ENCODE measurements around the gene SLC43A2.
A peak's percentile ranks its signal among the peaks of the same experiment; 100 is the strongest.

SLC43A2 gene

DNA sequence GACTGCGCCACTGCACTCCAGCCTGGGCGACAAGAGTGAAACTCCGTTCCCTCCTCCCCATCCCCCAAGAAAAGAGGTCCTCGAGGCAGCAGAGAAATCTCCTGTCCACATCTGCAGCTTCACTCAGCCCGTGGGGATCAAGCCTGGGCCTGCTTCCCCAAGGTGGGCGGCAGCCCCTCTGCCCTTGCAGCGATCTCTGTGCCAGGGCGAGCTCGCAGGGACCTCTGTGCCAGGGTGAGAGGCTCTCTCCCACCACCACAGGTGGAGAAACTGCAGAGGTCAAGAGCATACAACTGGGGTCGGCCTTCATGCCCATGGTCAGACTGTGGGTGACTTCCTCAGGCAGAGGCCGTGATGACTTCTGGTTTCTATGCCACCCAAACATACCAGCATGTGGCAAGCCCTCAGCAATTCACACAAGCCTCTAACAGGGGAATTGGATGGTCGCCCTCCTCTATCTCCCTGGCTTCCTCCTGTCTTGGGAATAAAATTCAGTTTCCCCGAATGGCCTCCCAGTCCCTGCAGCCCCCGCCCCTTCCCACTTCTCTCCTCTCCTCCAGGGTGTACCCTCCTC, 5.5 kb downstream of the SLC43A2 start:
- no peak for DNase-seq (ENCODE audit: low spot score)

DNA sequence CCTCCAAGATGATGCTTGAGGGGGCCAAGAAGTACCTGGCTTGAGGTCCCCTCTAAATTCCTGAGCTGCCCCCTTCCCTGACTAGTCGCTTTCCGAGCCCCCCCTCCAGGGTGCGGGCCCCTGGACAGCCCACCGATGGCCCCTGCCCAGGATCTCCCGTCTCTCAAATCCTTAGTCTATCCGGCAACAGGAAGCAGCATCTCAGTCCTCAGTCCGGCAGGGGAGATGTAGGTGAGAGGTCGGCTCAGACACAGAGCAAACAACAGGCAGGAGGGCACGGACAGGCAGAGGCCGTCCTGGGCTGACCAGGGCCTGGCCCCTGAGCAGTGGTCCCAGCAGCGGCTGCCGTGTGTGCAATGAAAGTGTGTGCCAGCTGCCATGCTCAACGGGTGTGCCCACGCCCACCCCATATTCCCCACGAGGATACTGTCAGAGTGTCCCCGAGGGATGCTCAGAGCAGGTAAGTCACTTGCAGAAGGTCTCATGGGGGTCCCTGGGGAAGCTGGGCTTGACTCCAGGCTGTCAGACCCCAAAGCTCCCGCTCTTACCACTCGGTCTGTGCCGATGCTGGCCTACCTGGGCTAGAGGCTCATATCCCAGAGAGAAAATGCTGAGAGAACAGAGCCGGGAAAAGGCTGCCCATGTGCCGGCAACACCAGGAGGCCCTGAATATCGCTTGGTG, 7.2 kb downstream of the SLC43A2 start:
- DNase-seq (ENCODE audit: low spot score) = no peak

DNA sequence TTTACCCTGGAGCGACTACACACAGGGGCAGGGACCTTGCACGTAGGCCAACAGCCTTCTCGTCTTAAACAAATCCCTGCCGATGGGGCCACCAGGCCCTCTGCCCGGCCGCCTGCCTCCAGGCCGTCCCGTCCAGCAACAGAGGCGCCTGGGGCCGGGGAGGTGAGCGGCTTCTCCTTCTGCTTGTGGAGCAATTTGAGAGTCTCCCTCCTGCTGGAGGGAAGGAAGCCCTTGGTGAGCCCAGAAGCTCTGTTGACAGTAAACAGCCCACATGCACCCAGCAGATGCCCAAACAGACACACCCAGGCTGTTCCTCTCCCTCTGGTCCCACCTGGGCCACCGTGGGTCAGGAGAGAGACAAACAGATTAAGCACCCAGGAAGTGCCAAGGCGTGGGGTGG, 8.1 kb downstream of the SLC43A2 start:
- DNase-seq (ENCODE audit: low spot score) = no peak

DNA sequence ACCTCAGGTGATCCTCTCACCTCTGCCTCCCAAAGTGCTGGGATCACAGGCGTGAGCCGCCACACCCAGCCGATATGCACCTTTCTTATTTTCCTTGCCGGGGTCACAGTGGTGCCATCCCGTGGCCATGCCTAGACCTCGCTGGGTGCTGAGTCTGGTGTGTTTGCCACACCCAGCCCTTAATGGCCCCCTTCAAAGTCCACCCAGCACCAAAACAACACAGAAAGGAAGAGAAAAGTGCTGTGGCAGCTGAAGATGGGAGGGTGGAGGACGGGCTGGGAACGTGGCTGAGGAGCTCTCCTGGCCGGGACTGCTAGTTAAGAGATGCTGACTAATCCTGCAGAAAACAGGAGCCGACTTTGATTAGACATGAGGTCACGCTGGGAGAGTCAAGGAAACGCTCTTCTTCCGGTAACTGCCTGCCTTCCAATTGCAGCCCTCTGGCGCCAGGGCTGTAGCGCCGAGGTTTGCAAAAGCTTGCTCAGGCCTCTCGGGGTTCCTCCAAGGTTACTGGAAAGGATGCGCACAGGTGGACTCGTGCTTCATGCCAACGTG, 10.9 kb downstream of the SLC43A2 start:
- no peak for DNase-seq (ENCODE audit: low spot score)

DNA sequence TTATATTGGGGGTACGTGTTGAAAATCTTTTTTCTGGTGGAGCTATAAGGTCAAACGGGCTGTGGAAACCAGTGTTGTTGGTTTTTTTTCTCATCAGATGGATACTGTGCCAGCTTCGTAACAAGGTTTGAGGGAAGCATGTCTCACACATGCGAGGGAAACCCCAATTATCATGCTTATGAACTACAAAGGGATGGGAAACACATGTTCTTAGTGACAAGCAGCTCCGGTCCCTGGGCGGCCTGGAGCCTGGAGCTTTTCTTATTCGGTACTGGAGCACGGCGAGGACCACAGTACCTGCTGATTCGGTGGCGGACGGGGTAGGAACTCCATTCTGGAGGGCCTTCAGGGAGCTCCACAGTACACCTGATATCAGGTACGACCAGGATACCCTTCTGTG, 12.5 kb downstream of the SLC43A2 start:
- no peak for DNase-seq (ENCODE audit: low spot score)

DNA sequence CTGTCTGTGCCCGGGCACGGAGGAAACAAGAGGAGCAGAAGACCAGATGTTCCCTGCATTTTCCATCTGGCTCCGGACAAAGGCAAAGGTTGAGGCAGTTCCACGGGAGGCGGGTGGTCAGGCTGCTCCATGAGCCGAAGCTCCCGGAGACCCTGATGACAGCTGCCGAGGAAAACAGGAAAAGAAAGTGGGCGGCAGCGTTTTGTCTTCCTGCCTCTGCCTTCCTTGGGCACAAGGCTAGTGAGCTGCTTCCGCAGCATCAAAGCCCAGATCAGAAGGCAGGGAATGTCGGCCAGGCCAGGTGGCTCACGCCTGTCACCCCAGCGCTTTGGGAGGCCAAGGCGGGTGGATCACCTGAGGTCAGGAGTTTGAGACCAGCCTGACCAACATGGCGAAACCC, 16.2 kb downstream of the SLC43A2 start:
- DNase-seq (ENCODE audit: low spot score) = no peak

DNA sequence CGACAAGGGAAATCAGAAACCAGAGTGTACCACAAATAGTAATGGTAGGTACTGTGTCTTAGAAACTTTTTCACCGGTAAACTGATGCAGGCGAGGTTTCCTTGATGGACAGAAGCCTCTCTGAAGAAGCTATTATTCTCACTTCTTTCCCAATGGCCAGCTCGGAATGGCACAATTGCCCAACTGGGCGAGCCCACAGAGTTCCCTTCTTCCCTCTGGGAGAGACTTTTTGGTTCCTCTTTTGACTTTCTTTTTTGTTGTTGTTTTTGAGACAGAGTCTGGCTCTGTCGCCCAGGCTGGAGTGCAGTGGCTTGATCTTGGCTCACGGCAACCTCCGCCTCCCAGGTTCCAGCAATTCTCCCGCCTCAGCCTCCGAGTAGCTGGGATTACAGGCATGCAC, 16.9 kb downstream of the SLC43A2 start:
- no peak for DNase-seq (ENCODE audit: low spot score)

DNA sequence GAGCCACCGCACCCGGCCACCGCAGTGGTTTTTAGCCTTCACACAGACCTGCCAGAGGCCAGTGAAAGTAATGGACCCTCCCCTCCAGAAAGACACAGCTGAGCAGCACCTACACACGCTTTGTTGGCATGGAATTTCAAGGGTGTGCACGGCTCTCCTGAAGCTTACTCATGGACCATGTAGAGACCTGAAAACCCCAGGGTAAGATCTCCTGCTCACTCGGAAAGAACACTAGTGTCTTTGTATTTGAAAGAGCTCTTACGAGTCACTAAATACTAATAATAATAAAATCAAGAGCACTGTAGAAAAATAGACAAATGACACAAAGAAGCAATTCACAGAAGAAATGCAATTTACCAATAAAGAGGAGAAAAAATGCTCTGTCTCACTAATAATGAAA, 20.0 kb downstream of the SLC43A2 start:
- DNase-seq (ENCODE audit: low spot score) = no peak

DNA sequence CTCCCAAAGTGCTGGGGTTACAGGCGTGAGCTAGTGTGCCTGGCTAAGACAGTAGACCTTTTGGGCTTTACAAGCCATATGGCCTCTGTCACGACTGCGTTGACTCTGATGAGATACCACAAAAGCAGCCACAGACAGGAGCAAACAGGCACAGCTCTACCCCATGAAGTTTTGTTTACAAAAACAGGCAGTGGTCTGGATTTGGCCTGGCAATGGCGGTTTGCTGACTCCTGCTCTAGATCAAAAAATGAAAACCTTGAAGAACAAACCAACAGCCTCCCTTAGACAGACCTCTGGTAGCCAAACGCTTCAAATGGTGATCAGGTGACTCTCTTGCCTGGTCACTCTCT, 20.7 kb downstream of the SLC43A2 start:
- DNase-seq (ENCODE audit: low spot score) = no peak

DNA sequence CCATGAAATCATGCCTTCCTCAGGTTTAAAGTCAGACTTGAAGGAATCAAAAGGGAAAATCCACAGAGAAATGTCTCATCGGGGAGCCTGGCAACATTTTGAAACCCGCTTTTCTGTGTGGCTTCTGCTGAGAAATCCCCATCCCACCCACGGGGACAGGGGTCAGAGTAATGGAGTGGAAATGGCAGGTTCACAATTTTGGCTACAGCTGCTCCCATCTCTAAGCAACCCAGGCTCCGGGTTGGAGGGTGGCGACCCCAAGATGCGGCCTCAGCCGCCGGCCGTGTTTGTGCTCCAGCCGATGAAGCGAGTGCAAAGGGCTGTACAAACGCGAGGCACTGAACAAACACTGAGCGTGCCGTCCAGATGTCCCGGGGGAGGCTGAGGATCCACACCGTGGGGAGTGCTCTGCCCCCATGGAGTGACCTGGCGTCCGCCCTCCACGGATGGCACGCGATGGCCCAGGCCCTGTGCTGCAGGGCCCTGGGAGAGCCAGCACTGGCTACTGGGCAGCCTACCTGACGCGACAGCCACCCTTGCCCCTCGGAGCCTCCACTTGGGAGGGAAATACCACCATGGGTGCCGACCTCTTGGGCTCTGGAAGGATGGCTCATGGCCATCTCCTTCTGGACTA, 22.2 kb downstream of the SLC43A2 start:
- DNase-seq (ENCODE audit: low spot score) = no peak

DNA sequence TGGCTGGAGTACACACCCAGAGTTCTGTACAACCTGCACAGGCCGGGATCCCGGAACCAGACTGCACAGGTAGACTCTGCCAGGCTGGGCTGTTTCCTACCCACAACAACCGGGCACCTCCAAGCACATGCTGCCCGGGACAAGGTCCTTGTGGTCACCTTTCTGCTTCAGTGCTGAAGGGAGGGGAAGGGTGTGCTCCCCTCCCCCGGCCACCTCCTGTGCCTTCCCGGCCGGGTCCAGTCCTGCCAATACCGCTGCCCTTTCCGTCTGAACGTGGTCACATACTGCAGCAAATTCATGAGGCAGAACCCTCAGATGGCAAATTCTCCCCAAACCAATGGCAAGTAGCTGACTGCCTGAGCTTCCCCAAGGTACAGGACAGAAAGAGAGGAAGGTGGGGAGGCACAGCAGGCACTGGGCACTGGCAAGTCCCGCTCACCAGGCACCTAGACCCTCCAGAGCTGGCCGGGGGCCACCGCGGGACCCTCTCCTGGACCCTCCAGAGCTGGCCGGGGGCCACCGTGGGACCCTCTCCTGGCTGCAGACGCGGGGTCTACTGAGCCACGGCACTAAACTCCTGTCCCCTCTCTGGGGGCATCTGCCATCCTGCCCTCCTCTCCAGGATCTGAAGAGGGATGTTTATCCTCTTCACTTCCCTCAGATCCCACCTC, 22.8 kb downstream of the SLC43A2 start:
- no peak for DNase-seq (ENCODE audit: low spot score)

DNA sequence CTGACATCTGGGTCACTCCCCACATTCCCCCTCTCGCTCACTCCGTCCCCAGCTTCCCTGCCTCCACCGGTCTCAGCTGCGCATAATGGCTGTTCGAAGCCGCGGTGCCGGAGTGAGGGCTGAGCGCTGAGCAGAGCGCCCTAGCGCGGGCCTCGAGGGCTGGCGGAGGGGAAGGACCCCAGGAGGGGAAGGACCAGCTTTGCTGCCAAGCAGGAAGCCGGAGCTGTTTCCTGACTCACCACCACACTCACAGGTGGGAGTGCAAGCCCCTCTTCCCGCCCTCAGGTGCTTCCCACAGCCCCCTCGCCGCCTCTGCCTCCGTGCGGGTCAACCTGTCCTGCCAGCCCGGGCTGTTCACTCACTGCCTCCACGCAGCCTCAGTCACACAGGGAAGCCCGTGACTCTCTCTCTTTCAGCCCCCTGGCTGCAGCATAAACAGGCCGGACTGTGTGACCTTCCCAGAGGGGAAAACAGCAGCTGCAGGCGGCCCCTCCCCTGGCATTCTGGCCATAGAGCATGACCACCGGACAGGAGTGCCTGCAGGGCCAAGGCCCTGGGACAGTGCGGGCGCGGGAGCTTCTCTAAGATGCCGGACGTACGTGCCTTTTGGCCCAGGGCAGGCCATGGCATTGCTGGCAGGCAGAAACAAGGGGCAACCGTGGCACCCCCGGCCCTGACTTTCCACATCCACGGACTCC, 23.7 kb downstream of the SLC43A2 start:
- no peak for DNase-seq (ENCODE audit: low spot score)

DNA sequence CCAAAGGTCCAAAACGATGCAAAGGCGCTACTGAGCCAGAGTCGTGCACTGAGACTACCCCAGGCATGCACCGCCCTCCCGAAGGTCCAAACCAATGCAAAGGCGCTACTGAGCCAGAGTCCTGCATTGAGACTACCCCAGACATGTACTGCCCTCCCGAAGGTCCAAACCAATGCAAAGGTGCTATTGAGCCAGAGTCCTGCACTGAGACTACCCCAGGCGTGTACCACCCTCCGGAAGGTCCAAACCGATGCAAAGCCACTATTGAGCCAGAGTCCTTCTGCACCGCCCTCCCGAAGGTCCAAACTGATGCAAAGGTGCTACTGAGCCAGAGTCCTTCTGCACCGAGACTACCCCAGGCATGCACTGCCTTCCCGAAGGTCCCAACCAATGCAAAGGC, 27.1 kb downstream of the SLC43A2 start:
- DNase-seq (ENCODE audit: low spot score) = no peak

DNA sequence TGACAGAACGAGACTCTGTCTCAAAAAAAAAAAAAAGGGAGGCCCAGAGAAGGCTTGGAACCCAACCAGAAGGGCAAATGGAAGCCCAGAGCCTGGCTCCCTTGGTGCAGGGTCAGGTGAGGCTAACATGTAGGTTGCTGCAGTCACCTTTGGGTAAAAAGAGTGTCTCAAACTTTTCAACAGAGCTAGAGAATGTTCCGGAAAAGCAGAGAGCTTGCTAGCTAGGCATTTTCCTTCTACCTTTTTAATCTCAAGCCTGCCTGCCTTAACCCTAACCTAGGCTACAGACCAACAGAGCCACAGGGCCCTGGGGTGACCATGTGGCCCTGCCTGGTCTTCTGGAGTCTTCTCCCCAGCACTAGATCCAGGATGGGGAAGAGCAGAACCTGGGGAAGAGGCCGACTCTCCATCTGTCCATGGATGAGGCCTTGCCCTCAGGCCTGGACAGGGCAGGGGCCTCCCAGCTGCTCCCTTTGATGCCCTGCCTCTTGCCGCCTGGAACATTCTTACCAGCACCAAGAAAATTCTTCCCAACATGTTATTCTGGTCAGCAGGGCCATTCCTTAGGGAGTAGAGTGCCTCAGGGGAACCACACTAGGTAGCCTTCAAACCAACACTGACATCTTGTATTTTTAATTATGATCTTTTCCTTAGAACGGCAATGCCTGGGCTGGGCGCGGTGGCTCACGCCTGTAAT, 30.1 kb downstream of the SLC43A2 start:
- DNase-seq (ENCODE audit: low spot score) = no peak

DNA sequence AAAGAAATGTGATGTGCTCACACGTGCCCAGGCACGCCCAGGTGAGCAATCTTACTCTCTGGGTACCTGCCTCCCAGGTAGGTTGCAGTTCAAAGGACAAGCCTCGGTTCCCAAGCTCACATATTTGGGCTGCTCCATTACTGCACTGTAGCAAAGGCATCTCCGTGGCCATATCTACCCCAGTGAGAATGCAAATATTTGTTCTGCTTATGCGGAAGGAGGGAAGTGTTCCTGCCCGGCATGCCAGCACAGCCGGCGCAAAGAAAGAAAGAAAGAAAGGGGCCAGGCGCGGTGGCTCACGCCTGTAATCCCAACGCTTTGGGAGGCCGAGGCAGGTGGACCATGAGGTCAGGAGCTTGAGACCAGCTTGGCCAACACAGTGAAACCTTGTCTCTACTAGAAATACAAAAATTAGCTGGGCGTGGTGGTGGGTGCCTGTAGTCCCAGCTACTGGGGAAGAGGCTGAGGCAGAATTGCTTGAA, 30.7 kb downstream of the SLC43A2 start:
- DNase-seq (ENCODE audit: low spot score) = no peak

DNA sequence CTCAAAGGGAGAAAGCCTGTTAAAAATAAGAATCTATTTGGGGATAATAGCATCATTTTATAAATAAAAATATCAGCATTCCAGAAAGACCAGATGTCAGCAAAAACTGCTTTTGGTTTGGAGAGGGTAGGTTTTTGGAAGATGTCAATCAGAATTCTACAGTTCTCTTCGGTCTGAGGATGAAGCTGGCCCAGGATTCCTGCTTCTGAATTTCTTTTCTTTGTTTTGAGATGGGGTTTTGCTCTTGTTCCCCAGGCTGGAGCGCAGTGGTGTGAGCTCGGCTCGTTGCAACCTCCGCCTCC, 35.1 kb downstream of the SLC43A2 start:
- no peak for DNase-seq (ENCODE audit: low spot score)

DNA sequence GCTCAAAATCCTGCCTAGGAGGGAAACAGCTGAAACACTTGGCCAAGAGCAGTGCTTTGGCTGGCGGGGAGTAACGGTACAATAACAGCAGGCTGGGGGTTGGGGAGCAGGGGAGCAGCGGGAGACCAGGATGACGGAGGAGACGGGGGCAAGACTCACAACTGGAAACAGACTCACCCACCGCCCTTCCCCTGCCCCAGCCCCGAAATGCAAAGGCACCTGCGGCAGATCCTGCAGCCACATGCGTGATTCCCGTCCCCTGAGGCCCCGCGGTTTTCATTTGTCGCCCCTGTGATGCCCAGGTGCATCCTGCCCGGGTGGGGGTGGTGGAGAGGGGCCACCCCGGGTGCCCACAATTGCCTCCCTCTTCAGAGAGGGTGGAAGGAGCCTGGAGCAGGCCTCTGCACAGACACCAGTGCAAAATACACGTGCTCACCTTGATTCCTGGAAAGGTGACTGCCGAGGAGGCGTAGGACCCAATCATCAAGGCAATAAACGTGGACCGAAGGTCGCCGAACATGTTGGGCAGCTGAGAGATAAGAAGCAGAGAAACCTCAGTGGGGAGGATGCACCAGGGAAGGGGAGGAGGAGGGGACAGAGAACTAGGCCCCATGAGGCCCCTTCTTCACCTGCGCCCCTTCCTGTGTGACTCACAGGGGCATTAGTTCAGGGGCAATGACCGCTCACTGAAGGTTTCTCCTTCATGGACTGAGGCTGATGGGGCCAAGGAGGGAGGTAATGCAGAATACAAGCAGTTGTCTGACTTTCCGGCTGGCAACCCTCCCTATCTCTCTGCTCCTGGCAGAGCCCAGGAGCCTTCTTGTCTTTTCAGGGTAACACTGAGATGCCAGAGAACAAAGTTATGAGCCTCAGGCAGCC, 35.6 kb downstream of the SLC43A2 start:
- DNase-seq (ENCODE audit: low spot score) = peak; percentile 89

DNA sequence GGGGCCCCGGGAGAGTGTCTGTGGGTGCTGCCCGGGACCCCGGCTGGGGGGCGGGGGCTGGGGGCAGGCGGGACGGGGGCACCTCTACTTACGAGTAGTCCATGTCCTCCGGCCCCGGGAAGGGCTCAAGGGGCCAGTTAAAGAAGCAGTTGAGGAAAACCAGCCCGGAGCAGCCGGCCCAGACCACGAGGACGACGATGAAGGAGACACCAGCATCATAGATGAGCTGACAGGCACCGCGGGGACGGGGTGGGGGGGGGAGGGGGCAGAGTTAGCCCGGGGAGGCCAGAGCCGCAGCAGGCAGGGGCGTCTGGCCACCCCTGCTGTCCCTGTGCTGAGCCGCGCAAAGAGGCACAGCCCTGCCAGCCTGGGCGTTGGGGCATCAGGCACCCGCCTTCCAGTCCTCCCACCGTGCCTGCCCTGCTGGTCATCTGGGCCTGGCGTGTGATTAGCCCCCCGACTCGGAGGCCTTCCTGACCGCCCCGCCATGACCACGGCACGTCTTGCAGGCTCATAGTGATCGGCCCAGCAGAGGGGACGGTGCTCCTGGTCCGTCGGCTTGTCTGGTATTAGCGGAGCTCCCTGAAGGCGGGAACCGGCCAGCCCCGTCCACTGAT, 37.1 kb downstream of the SLC43A2 start:
- DNase-seq (ENCODE audit: low spot score) = no peak

DNA sequence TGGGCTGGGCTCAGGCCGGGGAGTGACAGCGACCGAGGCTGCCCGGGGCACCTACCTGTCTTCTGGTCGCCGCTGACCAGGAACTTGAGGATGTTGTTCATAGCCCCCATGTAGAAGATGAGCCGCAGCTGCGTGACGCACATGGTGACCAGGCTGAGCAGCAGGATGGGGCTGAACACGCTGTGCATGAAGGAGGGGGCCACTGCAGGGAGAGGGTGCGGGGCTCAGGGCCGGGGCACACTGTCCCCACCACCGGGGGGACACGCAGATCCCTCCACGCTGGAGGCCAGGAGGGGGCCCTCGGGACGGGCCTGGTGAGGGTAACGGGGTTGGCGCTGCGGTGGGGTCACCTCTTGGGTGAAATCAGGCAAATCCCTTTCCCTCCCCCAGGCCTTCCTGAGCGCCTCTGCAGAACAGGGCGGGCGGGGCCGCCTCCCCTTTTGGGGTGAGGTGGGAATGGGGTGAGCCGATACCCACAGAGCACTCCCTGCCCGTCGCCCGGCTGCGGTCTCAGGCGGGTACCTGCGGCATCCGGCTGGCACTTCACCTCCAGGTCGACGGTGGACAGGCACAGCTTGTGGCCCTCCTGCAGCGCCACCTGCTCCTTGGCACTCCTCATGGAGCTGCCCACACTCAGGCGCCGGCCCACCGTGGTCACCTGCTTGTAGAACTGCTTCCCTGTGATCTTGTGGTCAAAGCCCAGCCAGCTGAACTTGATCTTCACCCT, 37.7 kb downstream of the SLC43A2 start:
- DNase-seq (ENCODE audit: low spot score) = no peak

All from germinal center (tissue), 1 donor.